ENCODE measurements around the gene ACKR2. TPM values are rescaled to one million over a fixed set of nuclear protein-coding genes. Genes with fewer than 3 reads are reported as not detected.
"Not testable (repeated sequence)": the region's sequence is repeated elsewhere in the genome, so short reads cannot be mapped to it uniquely, and the experiment has no call there.

ACKR2 gene
- total and polyA plus RNA-seq, 2 donors, result 5.7 to 6.8 TPM

- Histone ChIP-seq H3K4me3 (ENCODE audit: low read depth, low read length) (no peak overlapping the region), H3K27ac (ENCODE audit: low read depth) (no peak overlapping the region), H3K36me3 (ENCODE audit: insufficient read depth) (no peaks in the 10 kb centered on the region), H3K4me1 (ENCODE audit: insufficient read depth) (no peaks in the 10 kb centered on the region)
- WGBS, result 91% methylated on average over 4 of the region's 4 CpGs
- no peak for DNase-seq (ENCODE audit: extremely low spot score)
These were observed 1.3 kb upstream of the ACKR2 start for GRCh38 chr3:42807929-42808328.

GRCh38 chr3:42810706-42811105 is 1.5 kb downstream of the ACKR2 start:
- not testable (repeated sequence) for H3K4me1 ChIP-seq (ENCODE audit: insufficient read depth); H3K27ac ChIP-seq (ENCODE audit: low read depth); H3K4me3 ChIP-seq (ENCODE audit: low read depth, low read length); DNase-seq (ENCODE audit: extremely low spot score); H3K36me3 ChIP-seq (ENCODE audit: insufficient read depth)
- 81% methylated on average over 10 of the region's 10 CpGs for WGBS

GRCh38 chr3:42811118-42811883 is 2.1 kb downstream of the ACKR2 start:
- DNase-seq (ENCODE audit: extremely low spot score); H3K4me1 ChIP-seq (ENCODE audit: insufficient read depth); H3K36me3 ChIP-seq (ENCODE audit: insufficient read depth); H3K27ac ChIP-seq (ENCODE audit: low read depth); H3K4me3 ChIP-seq (ENCODE audit: low read depth, low read length): not testable (repeated sequence)
- 38% methylated on average over 15 of the region's 15 CpGs for WGBS

GRCh38 chr3:42814246-42814645 is 5.0 kb downstream of the ACKR2 start:
- Histone ChIP-seq H3K4me1 (ENCODE audit: insufficient read depth) (no peaks in the 10 kb centered on the region), H3K27ac (ENCODE audit: low read depth) (no peak overlapping the region), H3K36me3 (ENCODE audit: insufficient read depth) (no peaks in the 10 kb centered on the region), H3K4me3 (ENCODE audit: low read depth, low read length) (no peak overlapping the region)
- no peak for DNase-seq (ENCODE audit: extremely low spot score)
- WGBS, result 72% methylated on average over 5 of the region's 5 CpGs

GRCh38 chr3:42814914-42815507 is 5.8 kb downstream of the ACKR2 start:
- Histone ChIP-seq H3K27ac (ENCODE audit: low read depth) (no peak overlapping the region), H3K4me1 (ENCODE audit: insufficient read depth) (no peaks in the 10 kb centered on the region), H3K4me3 (ENCODE audit: low read depth, low read length) (no peak overlapping the region), H3K36me3 (ENCODE audit: insufficient read depth) (no peaks in the 10 kb centered on the region)
- WGBS, result 42% methylated on average over 2 of the region's 2 CpGs
- DNase-seq (ENCODE audit: extremely low spot score), result no peak

- no peaks in the 10 kb centered on the region for H3K36me3 ChIP-seq (ENCODE audit: insufficient read depth)
- 76% methylated on average over 2 of the region's 2 CpGs for whole genome bisulfite sequencing
- H3K4me1 ChIP-seq (ENCODE audit: insufficient read depth), result no peaks in the 10 kb centered on the region
- H3K4me3 ChIP-seq (ENCODE audit: low read depth, low read length), result no peak overlapping the region
- no peak for DNase-seq (ENCODE audit: extremely low spot score)
- no peak overlapping the region for H3K27ac ChIP-seq (ENCODE audit: low read depth)
These were observed 6.6 kb downstream of the ACKR2 start for GRCh38 chr3:42815826-42816225.

GRCh38 chr3:42819351-42819965 is 10.2 kb downstream of the ACKR2 start:
- Histone ChIP-seq H3K4me1 (ENCODE audit: insufficient read depth) (no peaks in the 10 kb centered on the region), H3K27ac (ENCODE audit: low read depth) (no peak overlapping the region), H3K4me3 (ENCODE audit: low read depth, low read length) (no peak overlapping the region), H3K36me3 (ENCODE audit: insufficient read depth) (no peaks in the 10 kb centered on the region)
- 31% methylated on average over 2 of the region's 2 CpGs for WGBS
- DNase-seq (ENCODE audit: extremely low spot score), result no peak

GRCh38 chr3:42820746-42821051 is 11.5 kb downstream of the ACKR2 start:
- no peaks in the 10 kb centered on the region for H3K4me1 ChIP-seq (ENCODE audit: insufficient read depth)
- no peak for DNase-seq (ENCODE audit: extremely low spot score)

GRCh38 chr3:42822828-42823227 is 13.6 kb downstream of the ACKR2 start:
- no peaks in the 10 kb centered on the region for H3K36me3 ChIP-seq (ENCODE audit: insufficient read depth)
- no peak for DNase-seq (ENCODE audit: extremely low spot score)
- WGBS, result 87% methylated on average over 3 of the region's 3 CpGs
- no peak overlapping the region for H3K27ac ChIP-seq (ENCODE audit: low read depth)
- H3K4me3 ChIP-seq (ENCODE audit: low read depth, low read length), result no peak overlapping the region
- H3K4me1 ChIP-seq (ENCODE audit: insufficient read depth), result no peaks in the 10 kb centered on the region

More at GRCh38 chr3:42820746-42821051, 11.5 kb downstream of the ACKR2 start:
- H3K27ac ChIP-seq (ENCODE audit: low read depth), result no peak overlapping the region
- no peaks in the 10 kb centered on the region for H3K36me3 ChIP-seq (ENCODE audit: insufficient read depth)
- H3K4me3 ChIP-seq (ENCODE audit: low read depth, low read length), result no peak overlapping the region
- 89% methylated on average over 6 of the region's 6 CpGs for WGBS

GRCh38 chr3:42823351-42823750 is 14.1 kb downstream of the ACKR2 start:
- no peaks in the 10 kb centered on the region for H3K4me1 ChIP-seq (ENCODE audit: insufficient read depth)
- H3K4me3 ChIP-seq (ENCODE audit: low read depth, low read length), result no peak overlapping the region
- DNase-seq (ENCODE audit: extremely low spot score), result no peak
- H3K27ac ChIP-seq (ENCODE audit: low read depth), result no peak overlapping the region
- 61% methylated on average over 2 of the region's 2 CpGs for WGBS
- H3K36me3 ChIP-seq (ENCODE audit: insufficient read depth), result no peaks in the 10 kb centered on the region

GRCh38 chr3:42826141-42826540 is 16.9 kb downstream of the ACKR2 start:
- Histone ChIP-seq H3K4me1 (ENCODE audit: insufficient read depth) (no peaks in the 10 kb centered on the region), H3K27ac (ENCODE audit: low read depth) (no peak overlapping the region), H3K4me3 (ENCODE audit: low read depth, low read length) (no peak overlapping the region), H3K36me3 (ENCODE audit: insufficient read depth) (no peaks in the 10 kb centered on the region)
- no peak for DNase-seq (ENCODE audit: extremely low spot score)

GRCh38 chr3:42827023-42827422 is 17.8 kb downstream of the ACKR2 start:
- no peak overlapping the region for H3K4me3 ChIP-seq (ENCODE audit: low read depth, low read length)
- DNase-seq (ENCODE audit: extremely low spot score), result no peak
- H3K27ac ChIP-seq (ENCODE audit: low read depth), result no peak overlapping the region
- no peaks in the 10 kb centered on the region for H3K36me3 ChIP-seq (ENCODE audit: insufficient read depth)
- no peaks in the 10 kb centered on the region for H3K4me1 ChIP-seq (ENCODE audit: insufficient read depth)

GRCh38 chr3:42827654-42828053 is 18.4 kb downstream of the ACKR2 start:
- no peaks in the 10 kb centered on the region for H3K36me3 ChIP-seq (ENCODE audit: insufficient read depth)
- no peak for DNase-seq (ENCODE audit: extremely low spot score)
- no peak overlapping the region for H3K27ac ChIP-seq (ENCODE audit: low read depth)
- H3K4me3 ChIP-seq (ENCODE audit: low read depth, low read length), result no peak overlapping the region
- WGBS, result 63% methylated on average over 4 of the region's 4 CpGs
- no peaks in the 10 kb centered on the region for H3K4me1 ChIP-seq (ENCODE audit: insufficient read depth)

- Histone ChIP-seq H3K36me3 (ENCODE audit: insufficient read depth) (no peaks in the 10 kb centered on the region), H3K4me1 (ENCODE audit: insufficient read depth) (no peaks in the 10 kb centered on the region), H3K4me3 (ENCODE audit: low read depth, low read length) (no peak overlapping the region), H3K27ac (ENCODE audit: low read depth) (no peak overlapping the region)
- DNase-seq (ENCODE audit: extremely low spot score), result no peak
- WGBS, result 88% methylated on average over 5 of the region's 5 CpGs
These were observed 19.9 kb downstream of the ACKR2 start for GRCh38 chr3:42829083-42829627.

All from urinary bladder (tissue), 4 donors.